Thyroid gland (tissue), 4 donors: Measurements from ENCODE around the gene LRIT1. TPM values are rescaled to one million over a fixed set of nuclear protein-coding genes. Genes with fewer than 3 reads are reported as not detected.
A peak's percentile ranks its signal among the peaks of the same experiment; 100 is the strongest.

ENCODE experiments used
- DNase-seq, 2 donors: peaks; one replicate each; pipeline ENCODE4 v3.0.0-alpha.2; 2019
- H3K27ac ChIP-seq, 3 donors: fragments of 200-600 bp; sonication (generic); 1 replicate in 2 of 3; 2 replicates in 1 of 3; pipeline ENCODE4 v1.5.1; 2016 to 2019; ENCODE audit warnings: mild to moderate bottlenecking in 1 of 3, moderate library complexity in 1 of 3
- H3K27me3 ChIP-seq: fragments of 200-600 bp; sonication (generic); one replicate; pipeline ENCODE4 v1.5.1; 2019
- H3K36me3 ChIP-seq, 2 donors: fragments of 200-600 bp; sonication (generic); one replicate each; pipeline ENCODE4 v1.5.1; 2016 to 2019
- H3K4me1 ChIP-seq, 2 donors: fragments of 200-600 bp; sonication (generic); one replicate each; pipeline ENCODE4 v1.5.1; 2017 to 2019
- H3K4me3 ChIP-seq, 3 donors: fragments of 200-600 bp; sonication (generic); replicated peaks in 1 of 3; 1 replicate in 2 of 3; 2 replicates in 1 of 3; pipeline ENCODE4 v1.5.1; 2016; ENCODE audit warnings: mild to moderate bottlenecking in 1 of 3
- H3K9me3 ChIP-seq: fragments of 200-600 bp; sonication (generic); one replicate; pipeline ENCODE4 v1.5.1; 2017
- CTCF ChIP-seq, 6 experiments: fragments of 200-600 bp in 3 of 6; fragments of 450-650 bp in 3 of 6; sonication (generic) in 3 of 6; IDR thresholded peaks; one replicate each; pipeline ENCODE4 v1.5.1; 2016 to 2019; ENCODE audit warnings: antibody characterized with exemption in 6 of 6, mild to moderate bottlenecking in 2 of 6, inconsistent platforms in 1 of 6, moderate library complexity in 1 of 6
- POLR2A ChIP-seq, 2 donors: fragments of 450-650 bp; IDR thresholded peaks; one replicate each; pipeline ENCODE4 v1.6.1; 2017; ENCODE audit warnings: antibody characterized with exemption in 2 of 2, mild to moderate bottlenecking in 2 of 2, moderate library complexity in 1 of 2
- WGBS, 2 donors: methylation state at CpG; one replicate each; pipeline ENCODE4 v1.1.5; 2017; 5-methylcytosine and 5-hydroxymethylcytosine counted together
- intact Hi-C: fragments of 100-400 bp; cut with DNase I; formaldehyde crosslinking; loops from one replicate; pipeline ENCODE4 v1.15.1; 2023
- total RNA-seq, 4 donors: library from RNA; depleted of rRNA; stranded (reverse); fragments of >200 nt; gene quantifications; one replicate each; pipeline ENCODE4 v1.2.3, GENCODE V29; 2016

LRIT1 gene
- total RNA-seq, 4 donors from 2014 or later: not detected

GRCh38 chr10:84216834-84217233, 24.5 kb downstream of the LRIT1 start:
- DNase-seq: no peak
- Histone ChIP-seq H3K9me3 (no peaks in the 10 kb centered on the region), H3K4me3 (no peak overlapping the region), H3K27me3 (no peaks in the 10 kb centered on the region), H3K27ac (no peak overlapping the region), H3K4me1 (no peaks in the 10 kb centered on the region), H3K36me3 (no peaks in the 10 kb centered on the region)
- intact Hi-C loops: no loop called here
- WGBS, 2 donors: 76 to 83% methylated on average over 5 to 9 of the region's 9 CpGs
- TF ChIP-seq POLR2A (IDR thresholded peaks at IDR 0.05): no peak
- no peak for TF ChIP-seq CTCF (IDR thresholded peaks at IDR 0.05)

- no peaks in the 10 kb centered on the region for H3K4me1 ChIP-seq
- H3K36me3 ChIP-seq: no peaks in the 10 kb centered on the region
- intact Hi-C loops: no loop called here
- no peaks in the 10 kb centered on the region for H3K9me3 ChIP-seq
- H3K27me3 ChIP-seq: no peaks in the 10 kb centered on the region
- DNase-seq: peak in 1 of 2 donors; percentile 10
- peak in 3 of 6 experiments; percentile 13 to 41 (median 32) for TF ChIP-seq CTCF (IDR thresholded peaks at IDR 0.05)
- no peak for TF ChIP-seq POLR2A (IDR thresholded peaks at IDR 0.05)
- WGBS, 2 donors: 57 to 59% methylated on average over 11 to 12 of the region's 12 CpGs
- H3K4me3 ChIP-seq: no peak overlapping the region
- H3K27ac ChIP-seq: no peak overlapping the region
Observed at GRCh38 chr10:84214612-84215235, 26.6 kb downstream of the LRIT1 start.

GRCh38 chr10:84214046-84214572, 27.2 kb downstream of the LRIT1 start:
- DNase-seq: peak in 1 of 2 donors; percentile 14
- no peaks in the 10 kb centered on the region for H3K27me3 ChIP-seq
- no peak overlapping the region for H3K4me3 ChIP-seq
- TF ChIP-seq POLR2A (IDR thresholded peaks at IDR 0.05) (no peak), CTCF (IDR thresholded peaks at IDR 0.05) (no peak)
- no peaks in the 10 kb centered on the region for H3K36me3 ChIP-seq
- no peaks in the 10 kb centered on the region for H3K4me1 ChIP-seq
- intact Hi-C loops: no loop called here
- H3K27ac ChIP-seq: no peak overlapping the region
- H3K9me3 ChIP-seq: no peaks in the 10 kb centered on the region
- 62 to 79% methylated on average over 12 to 20 of the region's 25 CpGs for WGBS, 2 donors

- Histone ChIP-seq H3K36me3 (no peaks in the 10 kb centered on the region), H3K9me3 (no peaks in the 10 kb centered on the region), H3K27ac (no peak overlapping the region), H3K4me1 (no peaks in the 10 kb centered on the region), H3K27me3 (no peaks in the 10 kb centered on the region), H3K4me3 (no peak overlapping the region)
- no peak for TF ChIP-seq POLR2A (IDR thresholded peaks at IDR 0.05)
- TF ChIP-seq CTCF (IDR thresholded peaks at IDR 0.05): no peak
- intact Hi-C loops: no loop called here
- WGBS, 2 donors: 89 to 92% methylated on average over 10 to 11 of the region's 11 CpGs
- DNase-seq: no peak
Observed at GRCh38 chr10:84213076-84213475, 28.3 kb downstream of the LRIT1 start.

GRCh38 chr10:84212014-84212413, 29.3 kb downstream of the LRIT1 start:
- intact Hi-C loops: no loop called here
- 74 to 83% methylated on average over 5 of the region's 5 CpGs for WGBS, 2 donors
- TF ChIP-seq CTCF (IDR thresholded peaks at IDR 0.05) (no peak), POLR2A (IDR thresholded peaks at IDR 0.05) (no peak)
- Histone ChIP-seq H3K9me3 (no peaks in the 10 kb centered on the region), H3K27me3 (no peaks in the 10 kb centered on the region), H3K36me3 (no peaks in the 10 kb centered on the region), H3K27ac (no peak overlapping the region), H3K4me1 (no peaks in the 10 kb centered on the region), H3K4me3 (no peak overlapping the region)
- DNase-seq: no peak
